Kidney (tissue), 14 donors: ENCODE measurements around the gene TEX29. TPM values are rescaled to one million over a fixed set of nuclear protein-coding genes. Genes with fewer than 3 reads are reported as not detected.

Experiments used
- DNase-seq, 5 donors: peaks; one replicate each; pipeline ENCODE4 v3.0.0-alpha.2; 2013 to 2020
- FAIRE-seq: peaks from 2 replicates; lab custom pipeline; 2012; peaks lifted over from hg19 to GRCh38; lab: Jason Lieb, UNC
- H3K27ac ChIP-seq, 2 donors: one replicate each; pipeline ENCODE4 v1.7.0; 2013; ENCODE audit warnings: low read depth in 2 of 2, low read length in 2 of 2, inconsistent platforms in 1 of 2
- H3K27me3 ChIP-seq: one replicate; pipeline ENCODE4 v1.7.1; 2013; ENCODE audit warnings: low read length, inconsistent platforms; ENCODE audit not compliant: control insufficient read depth, insufficient read depth
- H3K36me3 ChIP-seq, 3 donors: one replicate each; pipeline versions ENCODE4 v1.7.0 to v1.7.1; 2013; ENCODE audit warnings: low read length in 3 of 3, control low read depth in 1 of 3, inconsistent platforms in 1 of 3; ENCODE audit not compliant: insufficient read depth in 3 of 3, control insufficient read depth in 2 of 3
- H3K4me1 ChIP-seq, 3 donors: one replicate each; pipeline versions ENCODE4 v1.7.0 to v1.7.1; 2013; ENCODE audit warnings: low read length in 3 of 3, inconsistent platforms in 1 of 3, low read depth in 1 of 3; ENCODE audit not compliant: control insufficient read depth in 2 of 3, insufficient read depth in 2 of 3
- H3K4me3 ChIP-seq, 3 donors: one replicate each; pipeline versions ENCODE4 v1.7.0 to v1.8.1; 2013; ENCODE audit warnings: low read length in 3 of 3, control low read depth in 1 of 3, inconsistent platforms in 1 of 3
- H3K9ac ChIP-seq, 3 donors: one replicate each; pipeline versions ENCODE4 v1.7.0 to v1.7.1; 2013; ENCODE audit warnings: low read length in 3 of 3, control low read depth in 1 of 3, inconsistent platforms in 1 of 3
- H3K9me3 ChIP-seq, 3 donors: one replicate each; pipeline versions ENCODE4 v1.7.0 to v1.7.1; 2013; ENCODE audit warnings: low read length in 3 of 3, control low read depth in 1 of 3, inconsistent platforms in 1 of 3; ENCODE audit not compliant: control insufficient read depth in 2 of 3, insufficient read depth in 1 of 3
- CTCF ChIP-seq: IDR thresholded peaks from 3 replicates; pipeline ENCODE4 v1.5.1; 2012; ENCODE audit warnings: mild to moderate bottlenecking, moderate library complexity, borderline replicate concordance; ENCODE audit not compliant: insufficient read depth; ENCODE audit errors: extremely low read depth
- intact Hi-C: fragments of 100-400 bp; cut with DNase I; formaldehyde crosslinking; loops from one replicate; pipeline ENCODE4 v1.11.1; 2022
- polyA plus RNA-seq: library from polyadenylated mRNA; stranded (reverse); fragments of 350-450 nt; fragmentation: Illumina TruSeq; extraction: RNeasy Lipid Tissue Mini Kit (QIAGEN cat#74804); gene quantifications from one replicate; pipeline ENCODE4 v1.2.3, GENCODE V29; 2014; ENCODE audit warnings: low read depth, low replicate concordance; ENCODE audit not compliant: insufficient read depth
- total RNA-seq: library from RNA; stranded (reverse); fragmentation: NEBNext Ultra II Directional; extraction: Animal tissue kit (Norgen Biotek cat#: 25700); gene quantifications from one replicate; pipeline ENCODE4 v1.2.1, GENCODE V29; 2021
- donor health status: control.
- donor health status: control.
- donor health status: control.
- donor health status: control.
- donor health status: control.
- donor health status: DM: yes; HTN: yes; CAD: no.
- donor health status: Normal renal cell carcinoma (clear cell type).

TEX29 gene
- total and polyA plus RNA-seq, 2 donors from 2014 or later, result not detected

DNA sequence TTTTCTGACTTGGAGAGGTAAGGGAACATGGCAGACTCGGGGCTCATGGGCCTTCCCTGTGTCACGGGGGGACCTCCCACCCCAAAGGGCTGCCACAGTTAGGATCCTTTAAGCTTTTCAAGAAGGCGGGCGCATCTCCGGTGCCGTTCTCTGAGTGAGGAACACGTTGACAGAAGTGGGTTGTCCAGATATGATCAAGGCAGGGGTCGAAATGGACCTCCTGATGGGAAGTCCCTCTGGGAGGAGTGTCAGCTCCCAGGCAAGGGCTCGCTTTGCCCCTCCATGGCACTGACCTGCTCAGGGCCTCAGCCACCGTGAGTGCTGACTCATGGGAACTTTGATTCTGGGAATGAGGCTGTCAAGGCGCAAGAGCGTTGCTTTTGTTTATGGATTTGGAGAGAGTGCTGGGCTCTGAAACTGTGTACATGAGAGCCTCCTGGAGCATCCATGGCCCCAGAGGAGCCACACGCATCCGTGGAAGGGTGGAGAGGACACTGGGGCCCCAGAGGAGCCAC lies 6.5 kb upstream of the TEX29 start:
- no peak for TF ChIP-seq CTCF
- no peak overlapping the region for H3K27ac ChIP-seq
- DNase-seq (peak in 1 of 5 donors; percentile 33), FAIRE-seq (no peak)
- peaks cover 0 to 5% (median 0%) of the 10 kb centered on the region in 3 donors for H3K9me3 ChIP-seq
- H3K27me3 ChIP-seq, result no peaks in the 10 kb centered on the region
- H3K4me3 ChIP-seq, result no peak overlapping the region
- intact Hi-C loops, result no loop called here
- H3K36me3 ChIP-seq, result peaks cover 0 to 2% (median 0%) of the 10 kb centered on the region in 3 donors
- no peaks in the 10 kb centered on the region for H3K4me1 ChIP-seq
- H3K9ac ChIP-seq, result no peak overlapping the region

GRCh38 chr13:111314852-111315251 lies 5.6 kb upstream of the TEX29 start:
- Histone ChIP-seq H3K4me3 (no peak overlapping the region), H3K9ac (no peak overlapping the region), H3K27ac (no peak overlapping the region), H3K36me3 (peaks cover 0 to 2% (median 0%) of the 10 kb centered on the region in 3 donors), H3K27me3 (no peaks in the 10 kb centered on the region), H3K4me1 (no peaks in the 10 kb centered on the region), H3K9me3 (peaks cover 0 to 5% (median 0%) of the 10 kb centered on the region in 3 donors)
- FAIRE-seq, result no peak
- intact Hi-C loops, result no loop called here
- DNase-seq, result no peak
- TF ChIP-seq CTCF, result no peak

GRCh38 chr13:111315347-111315995 lies 5.0 kb upstream of the TEX29 start:
- no peak for TF ChIP-seq CTCF
- DNase-seq (peak in 1 of 5 donors; percentile 60), FAIRE-seq (no peak)

More at GRCh38 chr13:111315347-111315995, 5.0 kb upstream of the TEX29 start:
- no peak overlapping the region for H3K9ac ChIP-seq
- no peak overlapping the region for H3K4me3 ChIP-seq
- intact Hi-C loops, result no loop called here
- H3K36me3 ChIP-seq, result no peaks in the 10 kb centered on the region
- H3K9me3 ChIP-seq, result peaks cover 0 to 5% (median 0%) of the 10 kb centered on the region in 3 donors
- H3K4me1 ChIP-seq, result no peaks in the 10 kb centered on the region
- H3K27me3 ChIP-seq, result no peaks in the 10 kb centered on the region
- no peak overlapping the region for H3K27ac ChIP-seq
